Measurements from ENCODE around the gene KRTAP3-2. TPM values are rescaled to one million over a fixed set of nuclear protein-coding genes. Genes with fewer than 3 reads are reported as not detected.
A peak's percentile ranks its signal among the peaks of the same experiment; 100 is the strongest.

KRTAP3-2 gene
- total RNA-seq, 1 donor = not detected

- no peak for TF ChIP-seq CTCF (IDR thresholded peaks at IDR 0.05; ENCODE audit: insufficient read depth, low read depth, low read length)
- H3K4me3 ChIP-seq (ENCODE audit: low read depth, low read length) = no peak overlapping the region
- DNase-seq (ENCODE audit: low read depth) = no peak
These were observed 10.2 kb upstream of the KRTAP3-2 start for GRCh38 chr17:41009936-41010335.

GRCh38 chr17:41009301-41009760, 9.6 kb upstream of the KRTAP3-2 start:
- TF ChIP-seq CTCF (IDR thresholded peaks at IDR 0.05; ENCODE audit: insufficient read depth, low read depth, low read length) = no peak
- DNase-seq (ENCODE audit: low read depth) = no peak
- no peak overlapping the region for H3K4me3 ChIP-seq (ENCODE audit: low read depth, low read length)

GRCh38 chr17:41008811-41009210, 9.1 kb upstream of the KRTAP3-2 start, which contains the start of gene KRTAP3-1:
KRTAP3-1 (minus strand) TSS chr17:41009128; CDS start chr17:41009074, 54 bp downstream.
- no peak within 1 kb of the TSS for H3K4me3 ChIP-seq (ENCODE audit: low read depth, low read length)
- DNase-seq (ENCODE audit: low read depth) = no peak
- no peak for TF ChIP-seq CTCF (IDR thresholded peaks at IDR 0.05; ENCODE audit: insufficient read depth, low read depth, low read length)

- no peak for TF ChIP-seq CTCF (IDR thresholded peaks at IDR 0.05; ENCODE audit: insufficient read depth, low read depth, low read length)
- H3K4me3 ChIP-seq (ENCODE audit: low read depth, low read length) = no peak overlapping the region
- DNase-seq (ENCODE audit: low read depth) = no peak
These were observed 4.7 kb upstream of the KRTAP3-2 start for GRCh38 chr17:41004397-41004796.

- DNase-seq (ENCODE audit: low read depth) = no peak
- H3K4me3 ChIP-seq (ENCODE audit: low read depth, low read length) = no peak overlapping the region
- no peak for TF ChIP-seq CTCF (IDR thresholded peaks at IDR 0.05; ENCODE audit: insufficient read depth, low read depth, low read length)
These were observed 4.2 kb upstream of the KRTAP3-2 start for GRCh38 chr17:41003926-41004325.

- no peak overlapping the region for H3K4me3 ChIP-seq (ENCODE audit: low read depth, low read length)
- TF ChIP-seq CTCF (IDR thresholded peaks at IDR 0.05; ENCODE audit: insufficient read depth, low read depth, low read length) = no peak
These were observed 3.1 kb upstream of the KRTAP3-2 start for GRCh38 chr17:41002814-41003213.

GRCh38 chr17:41001795-41002194, 2.1 kb upstream of the KRTAP3-2 start:
- no peak for DNase-seq (ENCODE audit: low read depth)
- H3K4me3 ChIP-seq (ENCODE audit: low read depth, low read length) = no peak overlapping the region
- TF ChIP-seq CTCF (IDR thresholded peaks at IDR 0.05; ENCODE audit: insufficient read depth, low read depth, low read length) = no peak

More at GRCh38 chr17:41002814-41003213, 3.1 kb upstream of the KRTAP3-2 start:
- DNase-seq (ENCODE audit: low read depth) = peak; percentile 58
